H9 (cell line): Measurements from ENCODE around the gene APBA3. TPM values are rescaled to one million over a fixed set of nuclear protein-coding genes. Genes with fewer than 3 reads are reported as not detected.

Source experiments
- DNase-seq: peaks from one replicate; pipeline ENCODE4 v3.0.0-alpha.2; 2017
- H2AFZ ChIP-seq: one replicate; pipeline ENCODE4 v1.6.1; 2013; ENCODE audit warnings: mild to moderate bottlenecking, low read length, control low read depth, moderate library complexity
- H2AK5ac ChIP-seq: 2 replicates; pipeline ENCODE4 v1.6.1; 2013; ENCODE audit warnings: low read length, control low read depth, mixed read lengths; ENCODE audit not compliant: insufficient read length
- H2BK120ac ChIP-seq: one replicate; pipeline ENCODE4 v1.6.1; 2013; ENCODE audit warnings: low read depth, mild to moderate bottlenecking, low read length, control low read depth, inconsistent platforms; ENCODE audit not compliant: poor library complexity, severe bottlenecking
- H2BK12ac ChIP-seq: 2 replicates; pipeline ENCODE4 v1.6.1; 2013; ENCODE audit warnings: low read length, control low read depth, mixed read lengths, low read depth; ENCODE audit not compliant: insufficient read length
- H2BK15ac ChIP-seq: 2 replicates; pipeline ENCODE4 v1.6.1; 2013; ENCODE audit warnings: low read depth, low read length, control low read depth
- H2BK20ac ChIP-seq: one replicate; pipeline ENCODE4 v1.6.1; 2013; ENCODE audit warnings: low read depth, mild to moderate bottlenecking, low read length, control low read depth, inconsistent platforms; ENCODE audit not compliant: poor library complexity, severe bottlenecking
- H2BK5ac ChIP-seq: 2 replicates; pipeline ENCODE4 v1.6.1; 2013; ENCODE audit warnings: low read length, control low read depth, mixed read lengths; ENCODE audit not compliant: insufficient read length
- H3K14ac ChIP-seq: 2 replicates; pipeline ENCODE4 v1.6.1; 2013; ENCODE audit warnings: low read length, control low read depth; ENCODE audit not compliant: insufficient read depth
- H3K18ac ChIP-seq: 2 replicates; pipeline ENCODE4 v1.6.1; 2013; ENCODE audit warnings: low read depth, mild to moderate bottlenecking, mixed read lengths, low read length, control low read depth; ENCODE audit not compliant: insufficient read length
- H3K23ac ChIP-seq: 2 replicates; pipeline ENCODE4 v1.6.1; 2013; ENCODE audit warnings: low read length, control low read depth, mixed read lengths, low read depth; ENCODE audit not compliant: insufficient read length
- H3K23me2 ChIP-seq: 2 replicates; pipeline ENCODE4 v1.6.1; 2013; ENCODE audit warnings: low read depth, mild to moderate bottlenecking, mixed read lengths, low read length, control low read depth; ENCODE audit not compliant: insufficient read length, poor library complexity, severe bottlenecking
- H3K27ac ChIP-seq: 2 replicates; pipeline ENCODE4 v1.5.1; 2013; ENCODE audit warnings: low read length, control low read depth, mixed read lengths, low read depth; ENCODE audit not compliant: insufficient read length
- H3K27me3 ChIP-seq: 2 replicates; pipeline ENCODE4 v1.6.1; 2013; ENCODE audit warnings: low read length, control low read depth, inconsistent platforms; ENCODE audit not compliant: insufficient read depth
- H3K4ac ChIP-seq: 2 replicates; pipeline ENCODE4 v1.6.1; 2013; ENCODE audit warnings: low read depth, mild to moderate bottlenecking, control low read depth, inconsistent platforms, low read length, moderate library complexity
- H3K4me1 ChIP-seq: 2 replicates; pipeline ENCODE4 v1.6.1; 2013; ENCODE audit warnings: low read length, control low read depth, inconsistent platforms; ENCODE audit not compliant: insufficient read depth
- H3K4me2 ChIP-seq: 2 replicates; pipeline ENCODE4 v1.6.1; 2013; ENCODE audit warnings: low read length, control low read depth, mixed read lengths; ENCODE audit not compliant: insufficient read length, insufficient read depth
- H3K56ac ChIP-seq: 2 replicates; pipeline ENCODE4 v1.6.1; 2013; ENCODE audit warnings: low read depth, mild to moderate bottlenecking, mixed read lengths, low read length, control low read depth; ENCODE audit not compliant: insufficient read length
- H3K79me1 ChIP-seq: 2 replicates; pipeline ENCODE4 v1.6.1; 2013; ENCODE audit warnings: low read depth, mild to moderate bottlenecking, moderate library complexity, low read length, control low read depth, inconsistent platforms; ENCODE audit not compliant: insufficient read depth, poor library complexity, severe bottlenecking
- H3K79me2 ChIP-seq: 2 replicates; pipeline ENCODE4 v1.6.1; 2013; ENCODE audit warnings: low read length, control low read depth, inconsistent platforms; ENCODE audit not compliant: insufficient read depth
- H3K9ac ChIP-seq: 2 replicates; pipeline ENCODE4 v1.6.1; 2013; ENCODE audit warnings: low read length, control low read depth, mixed read lengths; ENCODE audit not compliant: insufficient read length; ENCODE audit errors: extremely low read depth
- H3K9me3 ChIP-seq: one replicate; pipeline ENCODE4 v1.6.1; 2013; ENCODE audit warnings: low read depth, low read length, inconsistent platforms; ENCODE audit not compliant: control insufficient read depth
- H3T11ph ChIP-seq: one replicate; pipeline ENCODE4 v1.6.1; 2013; ENCODE audit warnings: mild to moderate bottlenecking, low read length, control low read depth, inconsistent platforms
- H4K20me1 ChIP-seq: one replicate; pipeline ENCODE4 v1.6.1; 2013; ENCODE audit not compliant: control insufficient read depth, insufficient read length, insufficient read depth
- H4K5ac ChIP-seq: 2 replicates; pipeline ENCODE4 v1.6.1; 2013; ENCODE audit warnings: low read depth, mild to moderate bottlenecking, mixed read lengths, low read length, control low read depth; ENCODE audit not compliant: insufficient read length
- H4K8ac ChIP-seq: replicated peaks from 2 replicates; pipeline ENCODE4 v1.6.1; 2013; ENCODE audit warnings: low read length, control low read depth, mixed read lengths, low read depth; ENCODE audit not compliant: insufficient read length
- H4K91ac ChIP-seq: 2 replicates; pipeline ENCODE4 v1.6.1; 2013; ENCODE audit warnings: low read depth, mild to moderate bottlenecking, moderate library complexity, mixed read lengths, low read length, control low read depth; ENCODE audit not compliant: insufficient read length
- H3K27ac Mint-ChIP-seq, 3 experiments: 2 replicates in 2 of 3; 3 replicates in 1 of 3; pipeline ENCODE4 v1.8.0; 2020 to 2021; ENCODE audit warnings: mixed read lengths in 3 of 3, mild to moderate bottlenecking in 1 of 3, moderate library complexity in 1 of 3
- H3K27me3 Mint-ChIP-seq: 2 replicates; pipeline ENCODE4 v1.8.0; 2021; ENCODE audit warnings: low read depth, mild to moderate bottlenecking, moderate library complexity, mixed read lengths
- H3K36me3 Mint-ChIP-seq, 3 experiments: 2 replicates in 2 of 3; 3 replicates in 1 of 3; pipeline ENCODE4 v1.8.0; 2020 to 2021; ENCODE audit warnings: low read depth in 3 of 3, mixed read lengths in 3 of 3; ENCODE audit not compliant: insufficient read depth in 1 of 3
- H3K4me1 Mint-ChIP-seq, 2 experiments: 2 replicates each; pipeline ENCODE4 v1.8.0; 2020; ENCODE audit warnings: mixed read lengths in 2 of 2
- H3K4me3 Mint-ChIP-seq, 2 experiments: 2 replicates in 1 of 2; 3 replicates in 1 of 2; pipeline ENCODE4 v1.8.0; 2020 to 2021; ENCODE audit warnings: mild to moderate bottlenecking in 2 of 2, mixed read lengths in 2 of 2, moderate library complexity in 1 of 2
- H3K9me3 Mint-ChIP-seq, 2 experiments: 2 replicates in 1 of 2; 3 replicates in 1 of 2; pipeline ENCODE4 v1.8.0; 2020; ENCODE audit warnings: mild to moderate bottlenecking in 2 of 2, mixed read lengths in 2 of 2, moderate library complexity in 1 of 2
- WGBS: extraction: QIAGEN DNeasy Blood & Tissue Kit; methylation state at CpG from one replicate; pipeline ENCODE4 v1.1.7; 2013; ENCODE audit warnings: missing lambda C conversion rate, low lambda C conversion rate, mixed read lengths; ENCODE audit not compliant: insufficient read length; ENCODE audit errors: extremely low coverage; 5-methylcytosine and 5-hydroxymethylcytosine counted together
- total RNA-seq: library from RNA; stranded (reverse); gene quantifications from 2 replicates; pipeline ENCODE4 v1.2.1, GENCODE V29; 2021
- TF ChIP-seq, protein P1 (sequence below): fragments of 200-600 bp; sonication (generic); conservative IDR thresholded peaks from 3 replicates; pipeline ENCODE4 v1.8.0; 2021; ENCODE audit warnings: antibody characterized with exemption, mild to moderate bottlenecking

Gene APBA3
- total RNA-seq, 1 experiment from 2014 or later: 21.8 TPM

DNA sequence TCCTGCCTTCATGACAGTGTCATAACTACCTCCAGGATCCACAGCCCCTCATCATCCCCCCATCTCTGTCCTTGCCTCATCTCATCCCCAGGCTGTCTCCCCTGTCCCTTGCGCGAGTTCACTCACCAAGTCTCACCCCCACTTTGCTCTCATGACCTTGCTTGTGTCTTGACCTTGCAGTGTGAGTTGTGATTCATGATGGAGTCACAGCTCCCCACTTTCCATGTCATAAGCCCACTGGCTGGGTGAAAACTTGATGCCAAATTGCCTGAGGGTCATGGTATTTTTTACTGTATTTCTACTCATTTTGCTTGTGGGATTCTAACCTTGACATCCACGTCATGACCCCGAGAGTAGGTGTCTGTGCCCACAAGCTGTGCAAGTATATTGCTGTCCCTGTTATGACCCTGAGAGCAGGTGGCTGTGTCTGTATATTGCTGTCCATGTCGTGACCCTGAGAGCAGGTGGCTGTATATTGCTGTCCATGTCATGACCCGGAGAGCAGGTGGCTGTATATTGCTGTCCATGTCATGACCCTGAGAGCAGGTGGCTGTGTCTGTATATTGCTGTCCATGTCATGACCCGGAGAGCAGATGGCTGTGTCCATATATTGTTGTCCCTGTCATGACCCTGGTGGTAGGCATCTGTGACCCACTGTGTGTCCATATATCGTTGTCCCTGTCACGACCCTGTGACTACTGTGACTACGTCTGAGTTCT is 23.8 kb downstream of the APBA3 start:
- Histone ChIP-seq H4K91ac (no peak overlapping the region), H2AFZ (no peak overlapping the region), H3K56ac (no peak overlapping the region), H3K79me1 (no peaks in the 10 kb centered on the region), H3K18ac (no peak overlapping the region), H3K79me2 (no peaks in the 10 kb centered on the region), H3K14ac (no peak overlapping the region), H3K9ac (no peak overlapping the region), H2AK5ac (no peak overlapping the region), H4K5ac (no peak overlapping the region), H3K23me2 (no peaks in the 10 kb centered on the region), H2BK12ac (no peak overlapping the region), H3K4me2 (no peak overlapping the region), H2BK5ac (no peak overlapping the region), H2BK15ac (no peak overlapping the region), H3T11ph (no peak overlapping the region), H3K27me3 (no peaks in the 10 kb centered on the region), H3K9me3 (no peaks in the 10 kb centered on the region), H2BK120ac (no peak overlapping the region), H4K8ac (no peak overlapping the region), H3K4me1 (no peaks in the 10 kb centered on the region), H3K27ac (no peak overlapping the region), H3K23ac (no peak overlapping the region), H2BK20ac (no peak overlapping the region), H4K20me1 (no peaks in the 10 kb centered on the region), H3K4ac (no peak overlapping the region)
- TF ChIP-seq, protein P1, sequence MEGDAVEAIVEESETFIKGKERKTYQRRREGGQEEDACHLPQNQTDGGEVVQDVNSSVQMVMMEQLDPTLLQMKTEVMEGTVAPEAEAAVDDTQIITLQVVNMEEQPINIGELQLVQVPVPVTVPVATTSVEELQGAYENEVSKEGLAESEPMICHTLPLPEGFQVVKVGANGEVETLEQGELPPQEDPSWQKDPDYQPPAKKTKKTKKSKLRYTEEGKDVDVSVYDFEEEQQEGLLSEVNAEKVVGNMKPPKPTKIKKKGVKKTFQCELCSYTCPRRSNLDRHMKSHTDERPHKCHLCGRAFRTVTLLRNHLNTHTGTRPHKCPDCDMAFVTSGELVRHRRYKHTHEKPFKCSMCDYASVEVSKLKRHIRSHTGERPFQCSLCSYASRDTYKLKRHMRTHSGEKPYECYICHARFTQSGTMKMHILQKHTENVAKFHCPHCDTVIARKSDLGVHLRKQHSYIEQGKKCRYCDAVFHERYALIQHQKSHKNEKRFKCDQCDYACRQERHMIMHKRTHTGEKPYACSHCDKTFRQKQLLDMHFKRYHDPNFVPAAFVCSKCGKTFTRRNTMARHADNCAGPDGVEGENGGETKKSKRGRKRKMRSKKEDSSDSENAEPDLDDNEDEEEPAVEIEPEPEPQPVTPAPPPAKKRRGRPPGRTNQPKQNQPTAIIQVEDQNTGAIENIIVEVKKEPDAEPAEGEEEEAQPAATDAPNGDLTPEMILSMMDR: no peak
- DNase-seq: no peak
- Mint-ChIP-seq H3K4me1 (no peaks in the 10 kb centered on the region; a peak in 1 of 4 replicates), H3K27ac (no peak overlapping the region), H3K27me3 (no peaks in the 10 kb centered on the region; the same call in 1 of the 2 replicates), H3K9me3 (no peaks in the 10 kb centered on the region), H3K4me3 (no peak overlapping the region), H3K36me3 (peaks cover 0 to 37% (median 16%) of the 10 kb centered on the region in 3 experiments; a peak in 5 of 7 replicates)
- WGBS: no CpG with 5 or more reads among the region's 10 CpGs
